ENCODE results near the gene HS1BP3.

DNA sequence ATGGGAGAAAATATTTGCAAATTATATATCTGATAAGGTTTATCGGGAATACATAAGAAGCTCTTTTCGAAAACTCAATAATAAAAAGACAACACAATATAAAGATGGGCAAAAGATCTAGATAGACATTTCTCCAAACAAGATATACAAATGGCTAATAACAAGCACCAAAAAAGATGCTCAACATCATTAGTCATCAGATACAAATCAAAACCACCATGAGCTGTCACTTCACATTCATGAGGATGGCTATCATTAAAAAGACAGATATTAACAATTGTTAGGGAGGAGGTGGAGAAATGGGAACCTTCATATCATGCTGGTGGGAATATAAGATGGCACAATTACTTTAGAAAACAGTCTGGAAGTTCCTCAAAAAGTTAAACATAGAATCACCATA, 48.1 kb downstream of the HS1BP3 start:
- TF ChIP-seq EP300 (IDR thresholded peaks at IDR 0.05) = no peak
- no peak for TF ChIP-seq RCOR1 (IDR thresholded peaks at IDR 0.05; ENCODE audit: low read depth, low read length)
- TF ChIP-seq POLR2A (IDR thresholded peaks at IDR 0.05; ENCODE audit: low read length) = no peak
- no peak for TF ChIP-seq ESRRA (IDR thresholded peaks at IDR 0.05; ENCODE audit: borderline replicate concordance, low read length)
- no peak for TF ChIP-seq MYC (IDR thresholded peaks at IDR 0.05; ENCODE audit: borderline replicate concordance, low read length)
- no peak for TF ChIP-seq RNF2 (IDR thresholded peaks at IDR 0.05; ENCODE audit: borderline replicate concordance, low read depth)
- no peak for TF ChIP-seq FOSB (CRISPR knock-in tag; IDR thresholded peaks at IDR 0.05)
- TF ChIP-seq MAZ (IDR thresholded peaks at IDR 0.05; ENCODE audit: borderline replicate concordance, low read depth, low read length) = no peak

All from A549 (cell line).